Measurements from ENCODE around the gene SIRT7. TPM values are rescaled to one million over a fixed set of nuclear protein-coding genes. Genes with fewer than 3 reads are reported as not detected.
"Not testable (repeated sequence)": the region's sequence is repeated elsewhere in the genome, so short reads cannot be mapped to it uniquely, and the experiment has no call there.

The SIRT7 gene
- total RNA-seq, 1 donor from 2014 or later: 6.2 TPM

GRCh38 chr17:81924557-81925532 lies 6.9 kb upstream of the SIRT7 start:
- DNase-seq (ENCODE audit: missing footprints): no peak

GRCh38 chr17:81923302-81924260 lies 5.6 kb upstream of the SIRT7 start:
- intact Hi-C loops (cut with DNase I): no loop called here
- ATAC-seq: peak; percentile 27
- DNase-seq (ENCODE audit: missing footprints): peak; percentile 93

More at GRCh38 chr17:81924557-81925532, 6.9 kb upstream of the SIRT7 start:
- no peak for ATAC-seq
- intact Hi-C loops (cut with DNase I): no loop called here

- intact Hi-C loops (cut with DNase I): no loop called here
- DNase-seq (ENCODE audit: missing footprints): no peak
- ATAC-seq: no peak
Observed at GRCh38 chr17:81922566-81923301, 4.8 kb upstream of the SIRT7 start.

GRCh38 chr17:81921996-81922565 lies 4.1 kb upstream of the SIRT7 start:
- DNase-seq (ENCODE audit: missing footprints): no peak
- intact Hi-C loops (cut with DNase I): no loop called here

GRCh38 chr17:81921537-81921862 lies 3.5 kb upstream of the SIRT7 start:
- DNase-seq (ENCODE audit: missing footprints) (no peak), ATAC-seq (no peak)
- intact Hi-C loops (cut with DNase I): no loop called here

More at GRCh38 chr17:81921996-81922565, 4.1 kb upstream of the SIRT7 start:
- no peak for ATAC-seq

- intact Hi-C loops (cut with DNase I): no loop called here
- no peak for DNase-seq (ENCODE audit: missing footprints)
- no peak for ATAC-seq
Observed at GRCh38 chr17:81920612-81921536, 2.9 kb upstream of the SIRT7 start.

GRCh38 chr17:81918832-81919545 lies 1.0 kb upstream of the SIRT7 start:
- intact Hi-C loops (cut with DNase I): no loop called here
- no peak for ATAC-seq
- DNase-seq (ENCODE audit: missing footprints): no peak

- DNase-seq (ENCODE audit: missing footprints); intact Hi-C loops (cut with DNase I): not testable (repeated sequence)
- peak; percentile 23 for ATAC-seq
Observed at GRCh38 chr17:81918333-81918669, 325 bp upstream of the SIRT7 start.

GRCh38 chr17:81916234-81917001 lies 1.6 kb downstream of the SIRT7 start:
- ATAC-seq (no peak), DNase-seq (ENCODE audit: missing footprints) (no peak)
- intact Hi-C loops (cut with DNase I): no loop called here

GRCh38 chr17:81915331-81915730 lies 2.6 kb downstream of the SIRT7 start:
- no peak for ATAC-seq
- intact Hi-C loops (cut with DNase I): no loop called here
- no peak for DNase-seq (ENCODE audit: missing footprints)

- intact Hi-C loops (cut with DNase I): no loop called here
- ATAC-seq (no peak), DNase-seq (ENCODE audit: missing footprints) (no peak)
Observed at GRCh38 chr17:81914103-81914850, 3.7 kb downstream of the SIRT7 start.

- intact Hi-C loops (cut with DNase I): no loop called here
- ATAC-seq (no peak), DNase-seq (ENCODE audit: missing footprints) (no peak)
Observed at GRCh38 chr17:81913394-81914102, 4.4 kb downstream of the SIRT7 start.

GRCh38 chr17:81912441-81913309 lies 5.3 kb downstream of the SIRT7 start:
- ATAC-seq: no peak
- intact Hi-C loops (cut with DNase I): no loop called here
- DNase-seq (ENCODE audit: missing footprints): no peak

GRCh38 chr17:81911969-81912368 lies 6.0 kb downstream of the SIRT7 start:
- DNase-seq (ENCODE audit: missing footprints): no peak
- intact Hi-C loops (cut with DNase I): no loop called here
- no peak for ATAC-seq

Data from Right ventricle myocardium inferior (tissue), 1 donor.